Sigmoid colon (tissue), 4 donors: ENCODE results near the gene PDK1.

Source experiments
- CTCF ChIP-seq, 4 experiments: fragments of 450-650 bp in 3 of 4; fragments of 200-600 bp in 1 of 4; IDR thresholded peaks; one replicate each; pipeline ENCODE4 v1.5.1; 2016 to 2019; ENCODE audit warnings: antibody characterized with exemption in 4 of 4, mild to moderate bottlenecking in 3 of 4, moderate library complexity in 2 of 4
- EP300 ChIP-seq, 4 donors: sonication (generic); formaldehyde crosslinking; IDR thresholded peaks; one replicate each; pipeline ENCODE4 v1.6.1; 2017; ENCODE audit warnings: antibody characterized with exemption in 4 of 4

GRCh38 chr2:172586245-172586891 lies 30.5 kb downstream of the PDK1 start:
- TF ChIP-seq CTCF (IDR thresholded peaks at IDR 0.05) = no peak
- no peak for TF ChIP-seq EP300 (IDR thresholded peaks at IDR 0.05)
